ENCODE measurements around the gene ANXA4. TPM values are rescaled to one million over a fixed set of nuclear protein-coding genes. Genes with fewer than 3 reads are reported as not detected.
A peak's percentile ranks its signal among the peaks of the same experiment; 100 is the strongest.

Gene ANXA4
- total and polyA plus RNA-seq, 4 donors, result 75.0 to 170 (median 93.6) TPM

- H3K4me3 ChIP-seq, result no peak overlapping the region
- no peak overlapping the region for H3K27ac ChIP-seq (ENCODE audit: low read depth in 1 of 2, low read length in 1 of 2)
- DNase-seq (peak; percentile 85 to 87 (median 87)), ATAC-seq (ENCODE audit: insufficient read depth, low FRiP score) (peak; percentile 86)
- no peaks in the 10 kb centered on the region for H3K27me3 ChIP-seq (ENCODE audit: control insufficient read depth in 3 of 3, insufficient read depth in 3 of 3, low read length in 2 of 3)
- peaks cover 0 to 1% (median 0%) of the 10 kb centered on the region in 4 donors for H3K9me3 ChIP-seq (ENCODE audit: control insufficient read depth in 4 of 4, insufficient read depth in 3 of 4, low read length in 3 of 4)
- 2 to 3% methylated on average over 13 of the region's 13 CpGs for WGBS, 2 donors
- peak; percentile 98 for TF ChIP-seq CTCF (IDR thresholded peaks at IDR 0.05; ENCODE audit: control extremely low read depth, extremely low read depth)
- H3K9ac ChIP-seq (ENCODE audit: insufficient read depth in 1 of 2, low read length in 2 of 2), result no peak overlapping the region
- H3K4me1 ChIP-seq (ENCODE audit: control insufficient read depth in 5 of 5, insufficient read depth in 5 of 5, low read length in 5 of 5), result peaks cover 0 to 8% (median 0%) of the 10 kb centered on the region in 5 donors
- no peaks in the 10 kb centered on the region for H3K36me3 ChIP-seq (ENCODE audit: control insufficient read depth in 4 of 4, insufficient read depth in 4 of 4, low read length in 4 of 4)
Measured at GRCh38 chr2:69724540-69725159, 17.3 kb upstream of the ANXA4 start.

- TF ChIP-seq CTCF (IDR thresholded peaks at IDR 0.05; ENCODE audit: control extremely low read depth, extremely low read depth), result no peak
- DNase-seq, result no peak
- no peak overlapping the region for H3K4me3 ChIP-seq
- WGBS, 2 donors, result 94 to 95% methylated on average over 7 of the region's 7 CpGs
- no peak overlapping the region for H3K27ac ChIP-seq (ENCODE audit: low read depth in 1 of 2, low read length in 1 of 2)
- H3K36me3 ChIP-seq (ENCODE audit: control insufficient read depth in 4 of 4, insufficient read depth in 4 of 4, low read length in 4 of 4), result no peaks in the 10 kb centered on the region
- H3K9ac ChIP-seq (ENCODE audit: insufficient read depth in 1 of 2, low read length in 2 of 2), result no peak overlapping the region
- H3K4me1 ChIP-seq (ENCODE audit: control insufficient read depth in 5 of 5, insufficient read depth in 5 of 5, low read length in 5 of 5), result no peaks in the 10 kb centered on the region
- ATAC-seq (ENCODE audit: insufficient read depth, low FRiP score), result no peak
- peaks cover 0 to 1% (median 0%) of the 10 kb centered on the region in 4 donors for H3K9me3 ChIP-seq (ENCODE audit: control insufficient read depth in 4 of 4, insufficient read depth in 3 of 4, low read length in 3 of 4)
- H3K27me3 ChIP-seq (ENCODE audit: control insufficient read depth in 3 of 3, insufficient read depth in 3 of 3, low read length in 2 of 3), result no peaks in the 10 kb centered on the region
Measured at GRCh38 chr2:69725706-69726360, 16.1 kb upstream of the ANXA4 start.

- Histone ChIP-seq H3K27ac (ENCODE audit: low read depth in 1 of 2, low read length in 1 of 2) (no peak overlapping the region), H3K4me3 (no peak overlapping the region), H3K4me1 (ENCODE audit: control insufficient read depth in 5 of 5, insufficient read depth in 5 of 5, low read length in 5 of 5) (no peaks in the 10 kb centered on the region), H3K36me3 (ENCODE audit: control insufficient read depth in 4 of 4, insufficient read depth in 4 of 4, low read length in 4 of 4) (no peaks in the 10 kb centered on the region), H3K9me3 (ENCODE audit: control insufficient read depth in 4 of 4, insufficient read depth in 3 of 4, low read length in 3 of 4) (peaks cover 0 to 1% (median 0%) of the 10 kb centered on the region in 4 donors), H3K9ac (ENCODE audit: insufficient read depth in 1 of 2, low read length in 2 of 2) (no peak overlapping the region), H3K27me3 (ENCODE audit: control insufficient read depth in 3 of 3, insufficient read depth in 3 of 3, low read length in 2 of 3) (no peaks in the 10 kb centered on the region)
- WGBS, 2 donors, result 95 to 99% methylated on average over 5 of the region's 5 CpGs
- ATAC-seq (ENCODE audit: insufficient read depth, low FRiP score), result no peak
- no peak for TF ChIP-seq CTCF (IDR thresholded peaks at IDR 0.05; ENCODE audit: control extremely low read depth, extremely low read depth)
- DNase-seq, result no peak
Measured at GRCh38 chr2:69729266-69729665, 12.7 kb upstream of the ANXA4 start.
